Measurements from ENCODE around the gene HDGFL2. TPM values are rescaled to one million over a fixed set of nuclear protein-coding genes. Genes with fewer than 3 reads are reported as not detected.
A peak's percentile ranks its signal among the peaks of the same experiment; 100 is the strongest.

The HDGFL2 gene
- polyA plus RNA-seq, 3 donors = 7.0 to 13.2 (median 10.5) TPM

DNA sequence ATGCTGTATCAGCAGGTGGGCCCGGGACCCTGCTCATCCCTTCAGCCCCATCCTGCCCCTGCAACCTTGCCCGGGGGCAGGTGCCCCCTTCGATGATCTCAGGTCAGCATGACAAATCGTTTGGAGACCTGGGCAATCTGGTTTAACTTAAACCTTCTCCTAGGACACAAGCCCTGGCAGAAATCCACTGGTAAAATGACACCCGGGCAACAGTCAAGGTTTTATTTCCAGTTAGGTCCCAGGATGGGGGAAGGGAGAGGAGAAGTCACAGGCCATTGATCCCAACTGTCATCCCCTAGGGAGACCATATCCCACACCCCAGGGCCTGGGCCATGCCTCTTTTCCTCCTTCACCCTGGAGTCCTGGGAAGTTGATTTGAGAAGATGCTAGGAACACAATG lies 64.7 kb downstream of the HDGFL2 start:
- Mint-ChIP-seq H3K4me1 (peaks cover 62% of the 10 kb centered on the region), H3K4me3 (no peak overlapping the region), H3K36me3 (peaks cover 0 to 4% of the 10 kb centered on the region in 2 donors), H3K27ac (no peak overlapping the region), H3K27me3 (ENCODE audit: low read depth in 3 of 3) (peaks cover 2 to 11% (median 6%) of the 10 kb centered on the region in 3 donors), H3K9me3 (peaks cover 2 to 12% (median 6%) of the 10 kb centered on the region in 7 donors)
- H3K27ac ChIP-seq (ENCODE audit: low read depth in 1 of 2, low read length in 2 of 2) = no peak overlapping the region
- H4K20me1 ChIP-seq (ENCODE audit: insufficient read depth, low read length) = no peaks in the 10 kb centered on the region
- H3K4me1 ChIP-seq (ENCODE audit: control insufficient read depth in 1 of 2, insufficient read depth in 2 of 2, low read length in 2 of 2) = peaks cover 70 to 76% of the 10 kb centered on the region in 2 donors
- H3K36me3 ChIP-seq (replicated peaks in 1 of 2; ENCODE audit: control insufficient read depth in 1 of 2, insufficient read depth in 2 of 2, low read length in 2 of 2) = no peaks in the 10 kb centered on the region
- H2AFZ ChIP-seq (ENCODE audit: insufficient read depth, low read depth, low read length, poor library complexity, severe bottlenecking) = no peak overlapping the region
- peaks cover 23% of the 10 kb centered on the region for H3K79me2 ChIP-seq (ENCODE audit: insufficient read depth, low read length)
- 94% methylated on average over 4 of the region's 5 CpGs for WGBS (ENCODE audit: insufficient coverage)
- intact Hi-C loops (cut with micrococcal nuclease) = no loop called here
- no peaks in the 10 kb centered on the region for H3K9me3 ChIP-seq (replicated peaks in 1 of 2; ENCODE audit: control insufficient read depth in 1 of 2, insufficient read depth in 1 of 2, low read length in 2 of 2)
- DNase-seq = no peak
- no peak overlapping the region for H3K4me2 ChIP-seq (replicated peaks; ENCODE audit: extremely low read depth, low read length, poor library complexity, severe bottlenecking)
- TF ChIP-seq, protein P1, sequence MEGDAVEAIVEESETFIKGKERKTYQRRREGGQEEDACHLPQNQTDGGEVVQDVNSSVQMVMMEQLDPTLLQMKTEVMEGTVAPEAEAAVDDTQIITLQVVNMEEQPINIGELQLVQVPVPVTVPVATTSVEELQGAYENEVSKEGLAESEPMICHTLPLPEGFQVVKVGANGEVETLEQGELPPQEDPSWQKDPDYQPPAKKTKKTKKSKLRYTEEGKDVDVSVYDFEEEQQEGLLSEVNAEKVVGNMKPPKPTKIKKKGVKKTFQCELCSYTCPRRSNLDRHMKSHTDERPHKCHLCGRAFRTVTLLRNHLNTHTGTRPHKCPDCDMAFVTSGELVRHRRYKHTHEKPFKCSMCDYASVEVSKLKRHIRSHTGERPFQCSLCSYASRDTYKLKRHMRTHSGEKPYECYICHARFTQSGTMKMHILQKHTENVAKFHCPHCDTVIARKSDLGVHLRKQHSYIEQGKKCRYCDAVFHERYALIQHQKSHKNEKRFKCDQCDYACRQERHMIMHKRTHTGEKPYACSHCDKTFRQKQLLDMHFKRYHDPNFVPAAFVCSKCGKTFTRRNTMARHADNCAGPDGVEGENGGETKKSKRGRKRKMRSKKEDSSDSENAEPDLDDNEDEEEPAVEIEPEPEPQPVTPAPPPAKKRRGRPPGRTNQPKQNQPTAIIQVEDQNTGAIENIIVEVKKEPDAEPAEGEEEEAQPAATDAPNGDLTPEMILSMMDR (IDR thresholded peaks at IDR 0.05) = no peak
- no peak overlapping the region for H3K9ac ChIP-seq (ENCODE audit: insufficient read depth, low read length, poor library complexity, severe bottlenecking)
- H3K4me3 ChIP-seq (replicated peaks in 1 of 3; ENCODE audit: low read depth in 2 of 3, low read length in 3 of 3) = no peak overlapping the region
- H3K27me3 ChIP-seq (ENCODE audit: control insufficient read depth in 2 of 2, insufficient read depth in 2 of 2, low read length in 2 of 2) = peaks cover 0 to 2% of the 10 kb centered on the region in 2 donors

DNA sequence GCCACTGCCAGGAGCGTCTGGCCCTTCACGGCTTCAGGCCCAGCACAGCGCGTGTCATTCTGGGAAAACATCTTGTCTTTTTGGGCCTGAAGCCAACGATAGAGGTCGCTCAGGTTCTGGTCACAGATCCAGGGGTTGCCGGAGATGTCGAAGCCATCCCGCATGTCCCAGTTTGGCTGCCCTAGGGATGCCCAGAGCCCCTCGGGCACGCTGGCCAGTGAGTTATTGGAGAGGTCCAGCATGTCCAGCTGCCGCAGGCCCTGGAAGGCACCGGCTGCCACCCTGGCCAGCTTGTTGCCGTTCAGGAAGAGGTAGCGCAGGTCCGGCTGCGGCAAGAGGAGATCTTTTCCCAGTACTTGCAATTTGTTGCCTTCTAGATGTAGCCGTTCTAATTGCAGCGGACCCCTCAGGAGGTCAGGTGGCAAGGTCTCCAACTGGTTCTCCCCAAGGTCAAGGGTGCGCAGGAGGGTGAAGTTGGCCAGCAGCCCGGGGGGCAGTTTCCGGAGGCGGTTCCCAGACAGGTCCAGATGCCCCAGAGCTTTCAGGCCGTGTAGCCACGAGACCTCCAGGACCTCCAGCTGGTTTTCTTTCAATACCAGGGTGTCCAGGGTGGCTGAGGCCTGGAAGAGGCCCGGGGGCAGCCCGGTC lies 66.0 kb downstream of the HDGFL2 start:
- H3K4me3 Mint-ChIP-seq = no peak overlapping the region
- H3K4me3 ChIP-seq (replicated peaks in 1 of 3; ENCODE audit: low read depth in 2 of 3, low read length in 3 of 3) = no peak overlapping the region
- peaks cover 0 to 4% of the 10 kb centered on the region in 2 donors for H3K36me3 Mint-ChIP-seq
- peaks cover 23% of the 10 kb centered on the region for H3K79me2 ChIP-seq (ENCODE audit: insufficient read depth, low read length)
- no peaks in the 10 kb centered on the region for H3K36me3 ChIP-seq (replicated peaks in 1 of 2; ENCODE audit: control insufficient read depth in 1 of 2, insufficient read depth in 2 of 2, low read length in 2 of 2)
- H3K27ac Mint-ChIP-seq = peak overlapping the region in 3 of 7 donors; percentile 21 to 56 (median 25)
- H2AFZ ChIP-seq (ENCODE audit: insufficient read depth, low read depth, low read length, poor library complexity, severe bottlenecking) = no peak overlapping the region
- H3K27ac ChIP-seq (ENCODE audit: low read depth in 1 of 2, low read length in 2 of 2) = no peak overlapping the region
- H3K4me1 ChIP-seq (ENCODE audit: control insufficient read depth in 1 of 2, insufficient read depth in 2 of 2, low read length in 2 of 2) = peaks cover 83 to 85% of the 10 kb centered on the region in 2 donors
- H3K4me1 Mint-ChIP-seq = peaks cover 71% of the 10 kb centered on the region
- TF ChIP-seq, protein P1 (IDR thresholded peaks at IDR 0.05) = no peak
- H3K27me3 Mint-ChIP-seq (ENCODE audit: low read depth in 3 of 3) = peaks cover 2 to 11% (median 3%) of the 10 kb centered on the region in 3 donors
- H3K27me3 ChIP-seq (ENCODE audit: control insufficient read depth in 2 of 2, insufficient read depth in 2 of 2, low read length in 2 of 2) = peaks cover 0 to 2% of the 10 kb centered on the region in 2 donors
- WGBS (ENCODE audit: insufficient coverage) = 91% methylated on average over 27 of the region's 27 CpGs
- H4K20me1 ChIP-seq (ENCODE audit: insufficient read depth, low read length) = no peaks in the 10 kb centered on the region
- H3K9ac ChIP-seq (ENCODE audit: insufficient read depth, low read length, poor library complexity, severe bottlenecking) = no peak overlapping the region
- H3K4me2 ChIP-seq (replicated peaks; ENCODE audit: extremely low read depth, low read length, poor library complexity, severe bottlenecking) = peak overlapping the region; percentile 17
- H3K9me3 Mint-ChIP-seq = peaks cover 2 to 12% (median 6%) of the 10 kb centered on the region in 7 donors
- intact Hi-C loops (cut with micrococcal nuclease) = no loop called here
- H3K9me3 ChIP-seq (replicated peaks in 1 of 2; ENCODE audit: control insufficient read depth in 1 of 2, insufficient read depth in 1 of 2, low read length in 2 of 2) = no peaks in the 10 kb centered on the region
- no peak for DNase-seq

Measured in CD14-positive monocyte (primary cell).